Chondrocyte (in vitro differentiated cells): ENCODE results near the gene SOHLH2. TPM values are rescaled to one million over a fixed set of nuclear protein-coding genes. Genes with fewer than 3 reads are reported as not detected.

Source experiments
- DNase-seq: peaks from one replicate; pipeline ENCODE4 v3.0.0; 2021; ENCODE audit warnings: mixed read lengths, low spot score
- H3K27ac Mint-ChIP-seq: one replicate; pipeline ENCODE4 v1.8.0; 2021; ENCODE audit warnings: mild to moderate bottlenecking, moderate library complexity, mixed read lengths; ENCODE audit not compliant: unreplicated experiment
- H3K27me3 Mint-ChIP-seq: 2 replicates; pipeline ENCODE4 v1.8.0; 2021; ENCODE audit warnings: low read depth, mixed read lengths
- H3K36me3 Mint-ChIP-seq: 2 replicates; pipeline ENCODE4 v1.8.0; 2021; ENCODE audit warnings: low read depth, mixed read lengths
- H3K4me1 Mint-ChIP-seq: 2 replicates; pipeline ENCODE4 v1.8.0; 2021; ENCODE audit warnings: low read depth, mild to moderate bottlenecking, mixed read lengths
- H3K4me3 Mint-ChIP-seq: one replicate; pipeline ENCODE4 v1.8.0; 2021; ENCODE audit warnings: mild to moderate bottlenecking, moderate library complexity, mixed read lengths; ENCODE audit not compliant: unreplicated experiment
- H3K9me3 Mint-ChIP-seq: 2 replicates; pipeline ENCODE4 v1.8.0; 2021; ENCODE audit warnings: low read depth, mixed read lengths
- CTCF ChIP-seq: fragments of 200-600 bp; sonication (generic); IDR thresholded peaks from 2 replicates; pipeline ENCODE4 v1.5.0; 2021; ENCODE audit warnings: antibody characterized with exemption, mild to moderate bottlenecking, moderate library complexity
- total RNA-seq: library from RNA; stranded (reverse); gene quantifications from 3 replicates; pipeline ENCODE4 v1.2.1, GENCODE V29; 2021

SOHLH2 gene
- total RNA-seq, 1 donor from 2014 or later, result 0.15 TPM

GRCh38 chr13:36212789-36213188, 1.6 kb downstream of the SOHLH2 start:
- H3K4me1 Mint-ChIP-seq, result peaks cover 7% of the 10 kb centered on the region
- no peak for DNase-seq
- peaks cover 4% of the 10 kb centered on the region for H3K9me3 Mint-ChIP-seq
- no peak overlapping the region for H3K27ac Mint-ChIP-seq
- H3K36me3 Mint-ChIP-seq, result no peaks in the 10 kb centered on the region
- TF ChIP-seq CTCF, result no peak
- no peak overlapping the region for H3K4me3 Mint-ChIP-seq
- peaks cover 23% of the 10 kb centered on the region for H3K27me3 Mint-ChIP-seq

GRCh38 chr13:36211567-36211966, 2.8 kb downstream of the SOHLH2 start:
- no peak overlapping the region for H3K27ac Mint-ChIP-seq
- H3K4me1 Mint-ChIP-seq, result peaks cover 7% of the 10 kb centered on the region
- H3K27me3 Mint-ChIP-seq, result peaks cover 28% of the 10 kb centered on the region
- no peaks in the 10 kb centered on the region for H3K9me3 Mint-ChIP-seq
- DNase-seq, result no peak
- H3K4me3 Mint-ChIP-seq, result no peak overlapping the region
- H3K36me3 Mint-ChIP-seq, result no peaks in the 10 kb centered on the region
- no peak for TF ChIP-seq CTCF

- no peak overlapping the region for H3K27ac Mint-ChIP-seq
- no peak for TF ChIP-seq CTCF
- peaks cover 7% of the 10 kb centered on the region for H3K4me1 Mint-ChIP-seq
- DNase-seq, result no peak
- H3K9me3 Mint-ChIP-seq, result no peaks in the 10 kb centered on the region
- peaks cover 26% of the 10 kb centered on the region for H3K27me3 Mint-ChIP-seq
- H3K36me3 Mint-ChIP-seq, result no peaks in the 10 kb centered on the region
- H3K4me3 Mint-ChIP-seq, result no peak overlapping the region
These were observed 3.6 kb downstream of the SOHLH2 start for GRCh38 chr13:36210738-36211137.

GRCh38 chr13:36207672-36208071, 6.7 kb downstream of the SOHLH2 start:
- Mint-ChIP-seq H3K4me3 (no peak overlapping the region), H3K27me3 (peaks cover 40% of the 10 kb centered on the region), H3K36me3 (no peaks in the 10 kb centered on the region), H3K9me3 (no peaks in the 10 kb centered on the region), H3K4me1 (peaks cover 7% of the 10 kb centered on the region), H3K27ac (no peak overlapping the region)
- no peak for DNase-seq
- peak; percentile 10 for TF ChIP-seq CTCF

- DNase-seq, result no peak
- Mint-ChIP-seq H3K36me3 (peaks cover 2% of the 10 kb centered on the region), H3K27me3 (peaks cover 37% of the 10 kb centered on the region), H3K9me3 (no peaks in the 10 kb centered on the region), H3K4me3 (no peak overlapping the region), H3K4me1 (peaks cover 11% of the 10 kb centered on the region), H3K27ac (peak overlapping the region; percentile 28)
- no peak for TF ChIP-seq CTCF
These were observed 21.1 kb downstream of the SOHLH2 start for GRCh38 chr13:36193151-36193855.
